Measurements from ENCODE around the gene ANTXRL.

ANTXRL gene

GRCh38 chr10:46268076-46268881, 18.5 kb upstream of the ANTXRL start:
- TF ChIP-seq GATA3 (IDR thresholded peaks at IDR 0.05; ENCODE audit: low read depth, low read length) (no peak), GATA2 (IDR thresholded peaks at IDR 0.05; ENCODE audit: low read depth, low read length) (no peak)

GRCh38 chr10:46270086-46270811, 16.5 kb upstream of the ANTXRL start:
- no peak for TF ChIP-seq GATA2 (IDR thresholded peaks at IDR 0.05; ENCODE audit: low read depth, low read length)
- no peak for TF ChIP-seq GATA3 (IDR thresholded peaks at IDR 0.05; ENCODE audit: low read depth, low read length)

GRCh38 chr10:46272863-46273415, 13.9 kb upstream of the ANTXRL start:
- no peak for TF ChIP-seq GATA3 (IDR thresholded peaks at IDR 0.05; ENCODE audit: low read depth, low read length)

DNA sequence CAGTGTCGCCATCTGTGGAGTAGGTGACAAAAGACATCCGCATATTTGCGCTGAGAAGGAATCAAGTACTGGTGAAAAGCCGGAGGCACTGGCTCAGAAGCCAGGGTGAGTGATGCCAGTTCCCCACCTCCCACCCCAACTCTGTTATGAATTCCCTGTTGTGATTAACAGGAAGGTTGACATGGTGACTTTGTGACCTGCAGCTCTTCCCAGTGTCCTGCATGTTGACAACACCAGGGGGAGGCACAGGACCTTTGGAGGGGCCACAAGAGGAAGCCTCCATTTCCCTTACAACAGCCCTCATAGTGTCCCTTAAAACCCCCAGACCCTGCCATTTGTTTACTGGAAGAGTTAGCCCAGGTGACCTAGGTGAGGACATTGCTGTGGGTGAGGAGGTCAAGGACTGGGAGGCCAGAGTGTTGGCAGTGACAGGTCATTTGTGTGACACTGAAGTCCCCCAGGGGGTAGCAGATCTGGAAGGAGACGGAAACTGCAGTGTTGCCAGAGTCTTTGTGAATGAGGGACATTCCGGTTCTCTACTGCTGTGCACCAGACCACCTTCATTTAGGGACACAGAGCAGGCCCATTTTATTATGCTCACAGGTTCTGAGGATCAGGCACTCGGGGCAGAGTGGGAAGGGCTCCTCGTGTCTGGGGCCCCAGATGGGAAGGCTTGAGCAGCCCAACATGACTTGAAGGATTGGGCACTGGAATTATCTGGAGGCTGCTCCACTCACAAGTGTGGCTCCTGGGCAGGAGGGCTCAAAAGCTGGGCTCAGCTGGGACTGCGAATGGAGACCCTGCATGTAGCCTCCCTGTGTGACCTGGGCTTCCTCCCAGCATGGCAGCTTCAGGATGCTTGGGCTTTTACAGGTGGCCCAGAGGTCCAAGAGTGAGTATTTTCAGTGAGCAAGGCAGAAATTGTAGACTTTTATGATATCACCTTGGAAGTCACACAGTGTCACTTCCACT, 13.0 kb upstream of the ANTXRL start:
- TF ChIP-seq GATA3 (IDR thresholded peaks at IDR 0.05; ENCODE audit: low read depth, low read length) (no peak), GATA2 (IDR thresholded peaks at IDR 0.05; ENCODE audit: low read depth, low read length) (no peak)

DNA sequence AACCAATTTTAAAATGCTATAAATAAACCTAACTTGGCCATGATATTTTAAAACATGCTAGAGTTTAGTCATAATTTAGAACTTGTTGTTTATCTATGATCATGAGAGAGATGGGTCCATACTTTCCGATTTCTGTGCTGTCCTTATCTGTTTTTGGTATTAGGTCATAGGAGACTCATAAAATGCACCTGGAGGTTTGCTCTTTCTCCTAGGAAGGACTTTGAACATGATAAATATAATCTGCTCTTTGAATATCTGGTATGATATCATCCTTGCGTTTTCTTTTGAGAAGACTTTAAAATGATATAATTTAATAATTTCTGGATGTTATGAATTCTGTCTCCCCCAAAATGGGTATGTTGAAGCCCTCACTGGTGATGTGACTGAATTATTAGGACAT, 9.0 kb upstream of the ANTXRL start:
- no peak for TF ChIP-seq GATA3 (IDR thresholded peaks at IDR 0.05; ENCODE audit: low read depth, low read length)
- no peak for TF ChIP-seq GATA2 (IDR thresholded peaks at IDR 0.05; ENCODE audit: low read depth, low read length)

DNA sequence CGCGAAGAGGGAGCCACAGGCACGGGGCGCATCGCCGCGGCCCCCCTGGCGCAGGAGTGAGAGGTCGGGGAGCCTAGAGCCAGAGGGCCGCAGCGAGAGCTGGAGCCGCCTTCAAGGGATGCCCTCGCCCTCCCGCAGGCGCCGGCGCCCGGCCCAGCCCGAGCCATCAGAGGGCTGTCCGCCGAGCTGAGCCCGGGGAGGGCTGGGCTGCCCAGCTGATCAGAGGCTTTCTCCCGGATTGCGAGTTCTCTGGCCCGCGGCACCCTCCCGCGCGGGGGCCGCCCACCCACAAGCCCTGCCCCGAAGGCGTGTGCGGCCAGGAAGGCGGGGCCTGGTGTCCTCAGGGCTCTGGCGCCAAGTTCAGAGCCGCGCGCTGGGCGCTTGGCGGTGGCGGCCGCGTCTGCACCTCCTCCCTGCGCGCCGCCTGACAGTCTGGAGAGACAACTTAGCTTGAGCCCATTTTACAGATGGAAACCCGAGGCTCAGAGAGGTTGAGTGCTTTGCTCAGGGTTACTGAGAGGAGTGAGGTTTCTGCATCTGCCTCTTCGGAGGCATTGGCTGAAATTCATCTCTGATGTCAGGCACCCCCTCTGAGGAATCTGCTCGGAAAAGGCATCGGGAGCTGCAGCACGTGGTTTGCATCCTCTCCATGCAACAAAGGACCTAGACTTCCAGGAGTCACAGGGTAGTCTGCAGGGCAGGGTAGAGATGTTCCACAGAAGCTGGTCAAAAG, 3.8 kb upstream of the ANTXRL start:
- no peak for TF ChIP-seq GATA2 (IDR thresholded peaks at IDR 0.05; ENCODE audit: low read depth, low read length)
- TF ChIP-seq GATA3 (IDR thresholded peaks at IDR 0.05; ENCODE audit: low read depth, low read length): no peak

- no peak for TF ChIP-seq GATA2 (IDR thresholded peaks at IDR 0.05; ENCODE audit: low read depth, low read length)
- no peak for TF ChIP-seq GATA3 (IDR thresholded peaks at IDR 0.05; ENCODE audit: low read depth, low read length)
Measured at GRCh38 chr10:46283580-46284285, 3.1 kb upstream of the ANTXRL start.

- TF ChIP-seq GATA2 (IDR thresholded peaks at IDR 0.05; ENCODE audit: low read depth, low read length): no peak
- TF ChIP-seq GATA3 (IDR thresholded peaks at IDR 0.05; ENCODE audit: low read depth, low read length): no peak
Measured at GRCh38 chr10:46284286-46285229, 2.2 kb upstream of the ANTXRL start.

GRCh38 chr10:46285300-46285699, 1.5 kb upstream of the ANTXRL start:
- no peak for TF ChIP-seq GATA2 (IDR thresholded peaks at IDR 0.05; ENCODE audit: low read depth, low read length)
- TF ChIP-seq GATA3 (IDR thresholded peaks at IDR 0.05; ENCODE audit: low read depth, low read length): no peak

DNA sequence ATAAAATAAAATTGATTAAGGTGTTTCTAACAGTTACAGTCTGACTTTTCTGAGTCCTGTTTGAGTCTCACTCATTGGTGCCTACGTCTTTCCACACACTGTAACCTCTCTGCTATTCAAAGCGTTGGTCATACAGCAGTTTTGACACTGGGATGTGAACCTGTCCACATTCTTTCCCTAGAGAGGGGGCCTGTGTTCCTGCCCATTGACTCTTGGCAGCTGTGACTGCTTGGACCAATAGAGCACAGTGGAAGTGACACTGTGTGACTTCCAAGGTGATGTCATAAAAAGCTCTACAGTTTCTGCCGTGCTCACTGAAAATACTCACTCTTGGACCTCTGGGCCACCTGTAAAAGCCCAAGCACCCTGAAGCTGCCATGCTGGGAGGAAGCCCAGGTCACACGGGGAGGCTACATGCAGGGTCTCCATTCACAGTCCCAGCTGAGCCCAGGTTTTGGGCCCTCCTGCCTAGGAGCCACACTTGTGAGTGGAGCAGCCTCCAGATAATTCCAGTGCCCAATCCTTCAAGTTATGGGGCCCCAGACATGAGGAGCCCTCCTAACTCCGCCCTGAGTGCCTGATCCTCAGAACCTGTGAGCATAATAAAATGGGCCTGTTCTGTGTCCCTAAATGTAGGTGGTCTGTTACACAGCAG, 704 bp upstream of the ANTXRL start:
- no peak for TF ChIP-seq GATA2 (IDR thresholded peaks at IDR 0.05; ENCODE audit: low read depth, low read length)
- no peak for TF ChIP-seq GATA3 (IDR thresholded peaks at IDR 0.05; ENCODE audit: low read depth, low read length)

DNA sequence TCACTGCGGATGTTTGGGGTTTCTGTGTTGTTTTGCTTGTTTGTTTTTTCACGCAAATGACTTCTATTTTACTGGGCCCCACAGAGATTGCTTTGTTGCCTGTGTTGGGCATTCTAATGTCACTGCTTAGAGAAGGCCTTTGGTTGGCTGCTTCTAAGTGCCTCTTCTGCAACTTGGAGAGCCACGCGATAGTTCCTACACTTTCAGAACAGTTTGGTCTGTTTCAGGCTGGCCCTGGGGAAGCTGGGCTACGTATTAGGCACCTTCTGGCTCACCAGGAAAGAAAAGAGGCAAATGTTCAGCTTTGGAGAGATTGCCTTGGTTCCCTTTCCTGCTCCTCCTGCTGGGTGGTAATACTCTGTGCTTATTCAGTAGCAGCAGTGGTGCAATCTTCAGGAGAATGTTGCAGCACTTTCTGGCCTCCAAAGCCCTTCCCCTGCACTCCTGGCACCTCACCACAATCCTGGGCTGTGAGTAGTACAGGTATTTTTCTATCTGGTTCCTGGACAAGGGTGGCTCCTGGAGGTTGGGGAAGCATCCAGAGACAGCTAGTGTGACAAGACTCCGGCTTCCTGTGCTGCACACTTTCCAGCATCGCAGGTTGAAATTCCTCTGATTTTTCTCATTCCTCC, 1.2 kb downstream of the ANTXRL start:
- no peak for TF ChIP-seq GATA2 (IDR thresholded peaks at IDR 0.05; ENCODE audit: low read depth, low read length)
- no peak for TF ChIP-seq GATA3 (IDR thresholded peaks at IDR 0.05; ENCODE audit: low read depth, low read length)

Data from SH-SY5Y (cell line).